ENCODE results near the gene WDR20.

WDR20 gene

DNA sequence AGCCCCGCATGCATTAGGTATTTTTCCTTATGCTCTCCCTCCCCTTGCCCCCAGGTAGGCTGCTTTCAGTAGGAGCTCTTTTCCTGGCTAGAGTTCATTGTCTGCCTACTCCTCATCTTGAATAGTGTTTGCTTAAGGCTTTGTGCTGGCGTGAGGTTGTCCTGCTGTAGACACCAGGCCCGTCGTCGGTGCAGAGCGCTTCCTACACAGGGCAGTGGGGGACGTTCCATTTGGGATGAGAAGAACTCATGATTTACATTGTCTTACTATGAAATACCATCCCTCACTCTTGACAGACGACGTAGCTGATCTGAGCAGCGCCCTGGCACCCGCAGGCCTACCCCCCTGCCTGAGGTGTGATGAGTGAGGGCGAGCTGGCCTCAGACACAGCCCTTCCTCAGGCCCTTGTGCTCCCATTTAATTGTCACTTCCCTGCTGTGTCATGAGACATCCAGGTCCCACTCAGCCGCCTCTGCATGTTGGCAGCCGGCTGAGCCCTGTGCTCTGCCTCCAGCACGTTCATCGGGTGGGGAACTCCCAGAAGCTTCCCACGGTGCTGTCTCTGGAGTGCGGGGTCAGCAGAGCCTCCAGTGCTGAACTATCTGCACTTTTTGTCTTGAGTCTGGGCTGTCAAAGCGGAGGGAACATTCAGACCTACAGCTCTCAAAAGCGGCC, 76.0 kb downstream of the WDR20 start:
- DNase-seq = peak in 4 of 51 donors; percentile 30 to 52 (median 38)

DNA sequence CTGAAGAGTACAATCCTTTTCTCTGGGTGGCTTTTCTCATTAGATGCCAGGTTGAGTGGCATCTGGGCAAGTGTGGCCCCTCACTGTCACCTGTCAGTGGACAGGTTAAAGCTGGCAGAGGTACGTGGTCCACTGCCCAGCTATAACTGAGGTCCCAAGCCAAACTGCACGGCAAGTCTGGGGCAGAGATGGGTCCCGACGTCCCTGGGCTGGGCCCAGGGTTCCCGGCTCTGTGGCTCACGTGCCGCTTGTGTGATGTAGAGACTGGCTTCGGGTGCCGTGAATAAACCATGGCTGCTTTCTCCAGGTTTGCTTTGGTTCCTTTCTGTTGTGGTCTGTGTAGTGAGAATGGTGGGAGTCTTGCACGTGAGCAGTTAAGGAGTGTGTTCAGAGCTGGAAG, 77.7 kb downstream of the WDR20 start:
- no peak for DNase-seq

- no peak for DNase-seq
These were observed 78.3 kb downstream of the WDR20 start for GRCh38 chr14:102217987-102218421.

- DNase-seq = peak in 7 of 51 donors; percentile 11 to 54 (median 27)
These were observed 79.0 kb downstream of the WDR20 start for GRCh38 chr14:102218688-102219087.

GRCh38 chr14:102219316-102219715, 79.6 kb downstream of the WDR20 start:
- no peak for DNase-seq

DNA sequence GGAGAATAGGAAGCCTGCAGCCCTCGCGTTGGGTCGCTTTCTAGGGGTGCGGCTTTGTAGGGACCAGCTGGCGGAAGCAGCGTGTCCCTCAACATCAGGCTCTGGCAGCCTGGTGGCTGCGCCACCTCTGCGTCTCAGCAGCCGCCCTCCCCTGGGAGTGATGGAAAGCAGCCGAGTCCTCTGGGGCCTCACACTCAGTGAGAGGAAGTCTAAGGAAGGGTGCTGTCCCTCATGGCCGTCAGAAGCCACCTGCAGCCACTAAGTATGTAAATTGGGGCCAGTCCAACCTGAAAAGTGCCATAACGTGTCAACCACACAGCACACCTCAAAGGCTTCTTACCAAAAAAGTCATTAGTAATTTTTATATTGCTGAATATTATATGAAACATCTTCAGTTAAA, 80.3 kb downstream of the WDR20 start:
- no peak for DNase-seq

- DNase-seq = no peak
These were observed 81.3 kb downstream of the WDR20 start for GRCh38 chr14:102221026-102221425.

DNA sequence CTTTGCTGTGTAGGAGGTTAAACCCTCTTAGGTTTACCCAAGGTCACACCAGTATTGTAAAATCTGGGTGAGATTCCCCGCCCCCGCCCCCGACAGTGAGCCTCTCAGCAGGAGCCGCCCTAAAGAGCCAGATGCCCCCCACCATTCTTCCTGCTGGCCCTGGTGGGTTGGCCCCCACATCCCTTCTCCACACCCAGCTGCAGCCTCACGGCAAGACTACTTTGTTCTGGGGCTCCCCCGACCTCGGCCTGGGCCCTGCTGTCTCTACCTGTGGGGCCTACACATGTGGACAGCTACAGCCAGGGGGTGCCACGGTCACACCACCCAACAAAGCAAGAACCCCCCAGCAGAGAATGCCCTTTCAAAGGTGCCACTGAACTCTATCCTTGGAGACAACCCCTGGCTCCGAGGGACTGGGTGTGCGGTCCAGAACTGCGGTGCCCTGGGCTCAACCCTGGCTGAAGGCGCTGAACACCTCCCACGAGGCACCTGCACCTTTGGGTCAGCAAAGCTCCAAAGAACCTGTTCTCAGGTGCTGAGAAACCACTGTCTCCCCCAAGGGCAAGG, 82.4 kb downstream of the WDR20 start:
- DNase-seq = no peak

- no peak for DNase-seq
These were observed 83.1 kb downstream of the WDR20 start for GRCh38 chr14:102222751-102223150.

DNA sequence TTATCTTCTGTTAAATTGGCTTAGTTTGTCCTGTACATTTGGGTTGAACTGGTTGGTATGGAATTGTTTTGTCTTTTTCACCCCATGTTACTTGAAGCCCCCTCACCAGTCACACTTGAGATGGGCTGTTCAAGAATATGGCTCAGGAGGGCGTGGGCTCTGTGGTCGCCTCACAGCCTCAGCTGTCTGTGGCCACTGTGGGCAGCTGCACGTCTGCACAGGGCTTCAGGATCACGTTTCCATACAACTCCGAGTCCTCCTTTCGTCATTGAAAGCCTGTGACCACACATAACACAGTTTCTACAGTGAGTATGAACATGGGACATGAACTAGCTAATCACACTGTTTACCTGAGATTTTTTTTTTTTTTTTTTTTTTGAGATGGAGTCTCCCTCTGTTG, 84.0 kb downstream of the WDR20 start:
- DNase-seq = no peak

- no peak for DNase-seq
These were observed 85.7 kb downstream of the WDR20 start for GRCh38 chr14:102225386-102225785.

DNA sequence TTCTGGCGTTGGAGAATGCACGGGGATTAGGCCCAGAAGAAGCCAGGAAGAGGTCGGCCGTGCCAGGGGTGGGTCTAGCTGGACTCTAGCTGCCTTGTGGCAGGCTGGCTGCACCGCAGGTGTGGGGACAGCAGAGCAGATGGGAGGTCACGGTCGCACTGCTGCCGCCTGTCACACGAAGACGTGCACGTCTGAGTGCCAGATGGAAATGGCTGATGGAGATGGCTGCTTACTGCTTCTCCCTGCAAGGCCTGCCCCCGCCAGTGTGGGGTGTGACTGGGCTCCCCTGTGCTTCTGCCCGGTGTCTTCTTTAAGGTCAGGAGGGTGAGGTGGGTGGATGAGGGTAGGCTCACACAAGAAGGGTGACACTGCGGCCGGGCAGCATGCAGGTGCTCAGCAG, 86.2 kb downstream of the WDR20 start:
- no peak for DNase-seq

- no peak for DNase-seq
These were observed 86.8 kb downstream of the WDR20 start for GRCh38 chr14:102226356-102227125.

DNA sequence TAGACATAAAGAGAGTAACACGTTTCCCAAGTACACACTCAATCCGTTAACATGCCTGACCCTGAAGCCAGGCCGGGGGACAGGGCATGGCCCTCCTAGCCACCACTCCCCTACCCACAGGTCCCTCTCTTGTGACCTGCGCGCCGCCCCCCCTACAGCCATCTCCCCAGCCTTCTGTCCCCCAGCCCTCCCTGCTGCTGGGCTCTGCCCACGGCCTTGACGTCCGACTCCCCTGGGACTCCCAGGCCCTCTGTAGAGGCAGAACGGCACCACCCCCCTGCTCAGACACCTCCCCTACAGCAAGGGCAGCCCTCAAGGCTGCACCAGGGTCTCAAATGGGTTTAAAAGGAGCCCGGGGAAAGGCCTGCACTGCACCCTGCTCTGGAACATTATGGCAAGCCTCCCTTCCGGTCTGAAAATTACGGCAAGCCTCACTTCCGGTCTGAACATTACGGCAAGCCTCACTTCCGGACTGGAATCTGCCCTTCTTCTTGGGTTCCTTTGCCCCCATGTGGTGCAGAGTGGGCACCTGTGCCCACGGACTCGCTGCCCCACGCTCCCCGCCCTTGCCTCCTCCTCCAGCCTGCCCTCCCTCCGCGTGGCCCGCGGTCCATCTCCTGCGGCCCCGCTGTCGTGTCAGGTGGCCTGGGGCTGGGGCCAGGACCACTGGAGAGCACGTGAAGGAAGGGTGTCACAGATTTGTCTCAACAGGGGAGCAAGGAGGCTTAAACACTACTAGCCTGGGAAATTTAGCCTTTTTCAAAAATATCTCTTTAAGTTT, 87.7 kb downstream of the WDR20 start:
- DNase-seq = no peak

DNA sequence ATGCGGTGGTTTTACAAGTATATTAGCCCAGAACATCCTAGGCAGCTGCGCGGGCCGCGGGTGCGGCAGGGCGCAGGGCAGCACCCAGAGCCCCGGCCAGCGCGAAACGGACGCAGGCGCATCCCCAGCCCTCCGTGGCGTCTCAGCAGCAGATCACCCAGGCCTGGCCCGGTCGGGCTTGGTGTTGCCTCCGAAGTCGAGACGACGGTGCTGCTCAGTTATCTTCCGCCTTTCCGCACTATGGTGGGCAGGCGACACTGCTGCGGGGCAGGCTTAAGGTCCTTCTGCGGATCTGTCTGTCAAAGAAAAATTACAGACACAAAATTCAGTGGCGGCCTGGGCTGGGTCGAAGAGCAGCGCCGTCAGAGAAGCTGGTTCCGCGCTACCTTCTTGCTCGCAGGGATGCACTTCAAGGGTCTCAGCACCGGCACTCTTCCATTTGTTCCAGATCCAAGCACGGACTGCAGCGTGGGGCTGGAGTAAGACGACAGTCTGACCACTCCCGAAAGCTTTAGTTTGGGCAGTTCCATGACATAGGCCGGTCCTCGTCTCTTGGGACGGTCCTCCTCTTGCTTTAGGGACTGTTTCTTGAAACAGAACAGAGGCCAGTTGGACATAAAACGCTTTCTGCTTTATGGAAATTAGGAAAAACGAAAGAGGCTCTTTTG, 89.5 kb downstream of the WDR20 start:
- no peak for DNase-seq

- DNase-seq = no peak
These were observed 90.0 kb downstream of the WDR20 start for GRCh38 chr14:102229739-102230092.

DNA sequence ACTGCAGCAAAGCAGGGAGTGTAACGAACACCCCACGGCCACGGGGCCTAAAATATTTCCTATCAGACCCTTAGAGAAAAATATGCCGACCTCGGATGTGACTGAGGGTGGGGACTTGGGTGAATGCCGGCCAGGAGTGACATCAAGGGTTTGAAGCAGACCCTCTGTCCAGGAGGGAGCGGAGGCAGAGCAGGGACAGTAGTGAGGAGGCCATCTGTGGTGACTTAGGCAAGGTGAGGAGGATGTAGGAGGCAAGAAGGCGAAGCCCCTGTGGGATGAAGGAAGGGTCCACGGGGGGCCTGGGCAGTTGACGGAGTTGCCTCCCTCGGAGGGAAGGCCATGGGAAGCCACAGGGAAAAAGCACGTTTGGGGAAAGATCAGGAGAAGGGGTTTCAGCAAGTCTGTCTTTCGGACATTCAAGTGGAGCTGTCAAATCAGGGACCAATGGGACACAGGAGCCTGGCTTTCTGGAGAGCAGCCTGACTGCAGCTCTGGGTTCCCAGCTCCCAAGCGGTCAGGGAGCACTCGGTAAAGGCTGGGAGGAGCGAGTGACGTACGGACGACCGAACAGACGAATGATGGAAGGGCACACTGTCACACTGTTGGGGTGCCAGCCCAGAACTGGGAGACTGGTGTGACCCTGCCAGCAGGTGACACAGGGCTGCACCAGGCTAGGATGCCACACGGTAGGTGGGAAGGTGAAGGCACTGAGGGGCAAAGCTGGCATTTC, 90.9 kb downstream of the WDR20 start:
- DNase-seq = no peak

GRCh38 chr14:102231476-102232347, 92.0 kb downstream of the WDR20 start:
- DNase-seq = no peak

- no peak for DNase-seq
These were observed 92.6 kb downstream of the WDR20 start for GRCh38 chr14:102232348-102232625.

GRCh38 chr14:102233081-102233480, 93.4 kb downstream of the WDR20 start:
- DNase-seq = no peak

Data from hypothalamus (tissue), 51 donors.